Measurements from ENCODE around the gene CAPZA3.
A peak's percentile ranks its signal among the peaks of the same experiment; 100 is the strongest.
"Not testable (repeated sequence)": the region's sequence is repeated elsewhere in the genome, so short reads cannot be mapped to it uniquely, and the experiment has no call there.

Gene CAPZA3

DNA sequence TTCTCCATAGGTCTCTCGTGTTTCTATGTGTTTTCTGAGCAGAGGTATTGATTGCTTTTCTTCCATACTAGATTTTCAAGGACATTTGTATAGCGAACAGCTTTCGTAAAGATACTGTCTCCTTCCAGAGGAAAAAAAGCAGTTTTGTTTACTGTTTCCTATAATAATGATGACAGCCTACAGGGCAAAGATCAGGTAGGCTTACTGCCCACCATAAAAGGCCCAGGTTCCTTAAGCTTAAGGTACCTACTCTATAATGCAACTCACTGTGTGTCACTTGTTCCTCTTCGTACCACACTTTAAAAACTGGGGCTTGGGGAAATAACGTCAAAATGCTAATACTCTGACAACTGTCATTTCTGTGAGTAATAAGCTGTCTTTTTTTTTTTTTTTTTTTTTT lies 6.8 kb upstream of the CAPZA3 start:
- H3K27me3 Mint-ChIP-seq = no peaks in the 10 kb centered on the region
- no peaks in the 10 kb centered on the region for H3K4me1 Mint-ChIP-seq
- ATAC-seq (replicated peaks) (no peak), DNase-seq (no peak)
- no peak overlapping the region for H3K4me3 Mint-ChIP-seq
- no peaks in the 10 kb centered on the region for H3K36me3 Mint-ChIP-seq
- H3K27ac Mint-ChIP-seq = no peak overlapping the region
- peaks cover 7 to 9% of the 10 kb centered on the region in 2 donors for H3K9me3 Mint-ChIP-seq

DNA sequence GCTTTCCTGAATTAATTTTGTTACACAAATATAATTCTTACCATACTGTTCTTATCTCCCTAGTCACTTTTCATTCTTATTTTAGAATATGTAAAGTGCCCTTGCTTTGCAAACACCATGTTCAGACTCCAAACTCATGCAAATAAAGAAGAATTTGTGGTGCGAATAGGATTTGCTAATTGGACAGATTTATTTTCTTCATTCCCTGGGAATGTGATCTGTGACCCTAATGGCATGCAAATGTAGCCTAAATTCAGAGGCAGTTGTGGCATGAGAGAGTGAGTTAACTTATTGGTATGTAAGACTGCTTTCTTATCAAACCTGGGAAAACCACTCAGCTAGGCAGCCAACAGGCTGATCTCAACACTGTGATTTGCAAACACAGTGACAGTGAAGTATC lies 10.0 kb downstream of the CAPZA3 start:
- no peaks in the 10 kb centered on the region for H3K4me1 Mint-ChIP-seq

DNA sequence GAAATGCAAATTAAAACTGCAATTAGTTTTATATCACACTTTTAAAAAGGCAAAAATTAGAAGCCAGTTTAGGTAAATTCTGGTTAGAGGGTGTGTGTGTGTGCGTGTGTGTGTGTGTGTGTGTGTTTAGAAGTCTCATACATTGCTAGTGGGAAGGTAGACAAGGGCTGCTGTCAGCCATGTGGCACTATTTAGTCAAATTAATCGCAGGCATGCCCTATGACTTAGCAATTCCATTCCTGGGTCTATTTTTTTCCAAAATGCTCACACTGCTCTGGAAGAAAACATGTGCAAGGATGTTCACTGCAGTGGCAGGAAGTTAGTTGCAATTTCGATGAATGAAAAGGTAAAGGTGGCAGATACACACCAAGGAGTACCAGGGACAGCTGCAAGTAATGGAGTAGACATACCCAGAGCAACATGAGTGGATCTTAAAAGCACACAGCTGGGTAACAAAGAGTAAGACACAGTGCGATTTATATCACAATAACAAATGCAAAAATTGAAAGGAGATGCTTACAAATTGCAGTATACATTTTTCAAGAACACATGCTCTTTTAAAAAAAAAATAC lies 11.6 kb downstream of the CAPZA3 start:
- Mint-ChIP-seq H3K36me3 (no peaks in the 10 kb centered on the region), H3K27ac (no peak overlapping the region), H3K27me3 (no peaks in the 10 kb centered on the region), H3K9me3 (peaks cover 4 to 5% of the 10 kb centered on the region in 2 donors), H3K4me1 (no peaks in the 10 kb centered on the region), H3K4me3 (no peak overlapping the region)
- ATAC-seq (replicated peaks) (no peak), DNase-seq (no peak)

More for the DNA sequence above, 10.0 kb downstream of the CAPZA3 start:
- H3K9me3 Mint-ChIP-seq = peaks cover 4 to 5% of the 10 kb centered on the region in 2 donors
- DNase-seq = no peak
- H3K4me3 Mint-ChIP-seq = no peak overlapping the region
- ATAC-seq (replicated peaks) = no peak
- no peak overlapping the region for H3K27ac Mint-ChIP-seq
- no peaks in the 10 kb centered on the region for H3K27me3 Mint-ChIP-seq
- no peaks in the 10 kb centered on the region for H3K36me3 Mint-ChIP-seq

DNA sequence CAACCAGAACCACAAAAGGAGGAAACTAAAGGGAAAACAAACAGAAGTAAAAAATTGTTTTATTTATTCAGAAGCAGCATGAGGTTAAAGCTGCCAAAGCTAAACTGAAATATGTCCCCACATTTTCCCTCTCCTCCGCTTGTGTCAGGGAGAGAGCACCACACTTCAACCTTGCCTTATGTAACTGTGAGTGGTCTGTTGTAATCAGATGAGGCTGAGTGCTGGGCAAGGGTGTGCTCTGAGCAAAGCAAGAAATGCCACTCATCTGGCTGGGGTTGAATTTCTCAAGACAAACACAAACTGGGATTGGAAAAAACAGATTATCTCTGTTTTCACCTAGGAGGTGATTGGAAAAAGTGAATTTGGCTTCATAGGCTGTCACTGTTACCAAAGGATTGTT lies 12.2 kb downstream of the CAPZA3 start:
- no peaks in the 10 kb centered on the region for H3K27me3 Mint-ChIP-seq
- ATAC-seq (replicated peaks) (no peak), DNase-seq (no peak)
- no peak overlapping the region for H3K27ac Mint-ChIP-seq
- no peak overlapping the region for H3K4me3 Mint-ChIP-seq
- H3K9me3 Mint-ChIP-seq = peaks cover 4 to 5% of the 10 kb centered on the region in 2 donors
- no peaks in the 10 kb centered on the region for H3K36me3 Mint-ChIP-seq
- H3K4me1 Mint-ChIP-seq = no peaks in the 10 kb centered on the region

DNA sequence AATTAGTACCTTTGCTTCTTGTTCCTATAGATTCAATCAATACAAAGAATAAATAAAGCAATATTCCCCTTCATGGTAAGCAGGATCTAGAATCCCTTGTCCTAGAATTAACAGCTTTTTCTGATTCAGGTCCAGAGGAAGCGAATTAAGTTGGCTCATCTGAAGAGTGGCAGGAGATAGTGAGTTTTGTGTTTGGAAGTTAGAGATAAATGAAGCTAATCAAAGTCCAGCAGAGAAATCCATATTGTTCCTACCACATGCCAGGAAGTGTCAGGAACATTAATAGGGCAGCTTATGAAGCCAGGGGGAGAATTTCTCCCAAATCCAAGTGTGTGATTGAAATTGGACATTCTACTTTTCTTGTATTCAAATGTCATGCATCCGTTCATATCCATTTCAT lies 13.9 kb downstream of the CAPZA3 start:
- no peak overlapping the region for H3K27ac Mint-ChIP-seq
- H3K4me1 Mint-ChIP-seq = no peaks in the 10 kb centered on the region
- peaks cover 3 to 4% of the 10 kb centered on the region in 2 donors for H3K9me3 Mint-ChIP-seq
- DNase-seq (no peak), ATAC-seq (replicated peaks) (no peak)
- H3K36me3 Mint-ChIP-seq = no peaks in the 10 kb centered on the region
- no peaks in the 10 kb centered on the region for H3K27me3 Mint-ChIP-seq
- H3K4me3 Mint-ChIP-seq = no peak overlapping the region

DNA sequence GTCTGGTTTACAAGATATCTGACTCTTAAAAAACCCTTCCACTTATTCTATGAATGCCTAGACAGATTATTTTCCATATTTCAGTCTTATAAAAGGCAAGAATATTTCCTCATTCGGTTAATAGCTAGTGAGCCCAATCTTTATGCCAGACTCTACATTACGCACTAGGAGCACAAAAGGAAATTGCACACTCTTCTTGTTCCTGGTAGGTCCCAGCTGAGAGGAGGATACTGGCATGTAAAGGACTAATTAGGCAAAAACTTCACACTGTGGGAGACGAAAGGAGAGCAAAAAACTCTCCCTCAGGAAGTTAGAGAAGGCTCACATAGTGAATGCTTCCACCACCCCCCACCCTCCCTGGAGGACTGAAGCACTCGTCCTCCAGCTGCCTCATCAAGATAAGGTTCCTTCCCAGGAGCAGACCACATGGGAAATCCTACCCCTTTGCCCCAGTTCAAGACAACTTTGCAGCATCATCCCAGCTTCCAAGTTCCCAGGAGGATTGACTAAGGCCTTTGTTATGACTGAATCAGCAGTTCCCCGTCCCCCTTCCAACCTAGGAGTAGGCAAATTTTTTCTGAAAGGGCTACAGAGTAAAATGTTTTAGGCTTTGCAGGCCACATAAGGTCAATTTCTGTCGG lies 14.5 kb downstream of the CAPZA3 start:
- H3K9me3 Mint-ChIP-seq = peaks cover 3 to 4% of the 10 kb centered on the region in 2 donors
- H3K27me3 Mint-ChIP-seq = no peaks in the 10 kb centered on the region
- ATAC-seq (replicated peaks) (no peak), DNase-seq (no peak)
- no peak overlapping the region for H3K27ac Mint-ChIP-seq
- no peaks in the 10 kb centered on the region for H3K4me1 Mint-ChIP-seq
- H3K36me3 Mint-ChIP-seq = no peaks in the 10 kb centered on the region
- H3K4me3 Mint-ChIP-seq = no peak overlapping the region

DNA sequence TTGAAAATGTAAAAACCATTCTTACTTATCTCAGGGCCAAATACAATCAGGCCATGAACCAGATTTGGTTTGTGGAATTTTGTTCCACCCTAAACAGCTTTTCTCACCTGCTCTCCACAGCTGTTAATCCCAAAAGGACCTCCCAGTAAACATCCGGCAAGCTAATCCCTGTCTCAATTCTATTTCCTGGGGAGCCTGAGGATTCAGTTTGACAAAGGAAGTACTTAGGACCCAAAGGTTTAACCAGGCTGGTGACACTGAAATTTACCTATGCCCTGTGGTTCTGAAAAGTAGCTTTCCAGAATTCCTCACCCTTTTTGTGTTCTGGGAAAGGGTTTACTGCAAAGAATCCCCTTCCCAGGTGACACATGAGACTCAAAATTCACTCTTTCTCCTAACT lies 15.0 kb downstream of the CAPZA3 start:
- H3K27ac Mint-ChIP-seq = no peak overlapping the region
- no peaks in the 10 kb centered on the region for H3K4me1 Mint-ChIP-seq
- H3K27me3 Mint-ChIP-seq = no peaks in the 10 kb centered on the region
- H3K9me3 Mint-ChIP-seq = peaks cover 3 to 4% of the 10 kb centered on the region in 2 donors
- DNase-seq = no peak
- no peak for ATAC-seq (replicated peaks)
- no peaks in the 10 kb centered on the region for H3K36me3 Mint-ChIP-seq
- H3K4me3 Mint-ChIP-seq = no peak overlapping the region

DNA sequence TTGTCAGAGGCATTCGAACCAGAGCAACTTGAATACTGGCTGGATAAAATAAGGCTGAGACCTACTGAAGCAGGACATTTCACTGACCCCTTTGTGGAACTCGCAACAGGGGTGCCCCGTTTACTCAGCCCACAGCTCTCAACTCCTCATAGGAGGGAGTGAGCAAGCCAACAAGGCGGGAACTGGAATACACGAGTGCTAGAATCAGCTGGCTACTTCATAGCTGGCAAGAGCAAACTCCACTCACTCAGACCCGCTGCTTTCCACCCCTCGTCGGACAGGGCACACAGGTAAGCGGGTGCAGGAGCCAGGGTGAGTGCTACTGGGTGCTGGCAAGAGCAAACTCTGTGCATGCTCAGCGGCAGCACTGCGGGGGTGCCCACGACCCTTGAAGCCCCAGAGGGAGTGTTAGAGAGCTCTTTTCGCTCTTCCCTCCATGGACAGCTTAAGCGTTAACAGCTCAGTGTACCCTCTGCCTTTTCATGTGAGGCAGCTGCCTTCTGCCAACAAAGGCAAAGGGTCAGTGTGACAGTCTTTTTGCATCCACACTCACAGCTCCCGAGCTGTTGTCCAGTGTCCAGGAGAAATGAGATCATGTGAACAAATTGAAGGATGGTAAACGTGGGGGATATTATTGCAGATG lies 15.7 kb downstream of the CAPZA3 start:
- Mint-ChIP-seq H3K9me3 (peaks cover 3 to 4% of the 10 kb centered on the region in 2 donors), H3K4me1 (no peaks in the 10 kb centered on the region), H3K4me3 (no peak overlapping the region), H3K27ac (no peak overlapping the region), H3K36me3 (no peaks in the 10 kb centered on the region), H3K27me3 (no peaks in the 10 kb centered on the region)
- peak in 1 of 2 donors; percentile 23 for ATAC-seq (replicated peaks)
- DNase-seq = no peak

DNA sequence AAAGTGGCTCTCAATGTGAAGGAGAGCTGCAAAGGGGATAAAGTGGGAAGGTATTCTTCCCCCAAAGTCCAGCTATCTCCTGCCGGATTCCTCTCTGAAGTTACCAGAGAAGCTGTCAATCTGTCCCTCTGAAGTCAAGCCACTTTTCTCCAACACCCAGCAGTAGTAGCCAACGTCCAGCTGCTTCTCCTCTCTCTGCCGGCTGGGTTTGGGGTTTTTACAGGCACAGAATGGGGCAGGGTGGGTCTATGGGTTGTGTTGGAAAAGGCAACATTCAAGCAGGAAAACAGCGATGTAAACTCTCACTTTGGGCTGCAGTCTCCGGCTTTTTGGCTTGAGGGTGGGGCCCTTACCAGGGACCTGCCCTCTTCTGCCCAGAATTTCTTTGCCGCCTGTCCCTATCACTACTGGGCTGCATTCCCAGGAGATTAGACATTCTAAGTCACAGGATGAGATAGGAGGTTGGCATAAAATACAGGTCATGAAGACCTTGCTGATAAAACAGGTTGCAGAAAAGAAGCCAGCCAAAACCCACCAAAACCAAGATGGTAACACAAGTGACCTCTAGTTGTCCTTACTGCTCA lies 16.3 kb downstream of the CAPZA3 start:
- H3K4me3 Mint-ChIP-seq = no peak overlapping the region
- H3K27ac Mint-ChIP-seq = no peak overlapping the region
- no peaks in the 10 kb centered on the region for H3K4me1 Mint-ChIP-seq
- H3K9me3 Mint-ChIP-seq = peaks cover 3 to 4% of the 10 kb centered on the region in 2 donors
- DNase-seq (no peak), ATAC-seq (replicated peaks) (no peak)
- no peaks in the 10 kb centered on the region for H3K36me3 Mint-ChIP-seq
- H3K27me3 Mint-ChIP-seq = no peaks in the 10 kb centered on the region

DNA sequence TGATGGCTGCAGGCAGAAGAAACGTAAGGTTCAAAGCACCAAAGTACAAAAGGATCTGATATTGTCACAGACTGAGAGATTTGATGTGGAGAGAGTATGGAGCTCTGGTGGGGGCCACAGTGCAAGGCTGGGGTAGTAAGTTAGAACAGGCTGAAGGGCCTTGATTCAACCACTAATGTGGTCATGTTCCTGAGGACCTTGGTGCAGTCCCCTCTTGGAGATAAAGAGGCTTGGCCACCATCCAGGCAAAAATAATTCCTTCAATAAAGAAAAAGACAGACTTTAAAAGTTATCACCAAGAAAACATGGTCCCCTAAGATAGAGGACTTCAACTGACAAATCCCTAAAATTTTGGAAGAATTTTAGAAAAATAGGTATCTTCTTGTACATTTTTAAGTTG lies 17.4 kb downstream of the CAPZA3 start:
- no peak overlapping the region for H3K27ac Mint-ChIP-seq
- no peaks in the 10 kb centered on the region for H3K36me3 Mint-ChIP-seq
- H3K9me3 Mint-ChIP-seq = peaks cover 3 to 4% of the 10 kb centered on the region in 2 donors
- no peaks in the 10 kb centered on the region for H3K27me3 Mint-ChIP-seq
- no peaks in the 10 kb centered on the region for H3K4me1 Mint-ChIP-seq
- ATAC-seq (replicated peaks) (no peak), DNase-seq (no peak)
- H3K4me3 Mint-ChIP-seq = no peak overlapping the region

DNA sequence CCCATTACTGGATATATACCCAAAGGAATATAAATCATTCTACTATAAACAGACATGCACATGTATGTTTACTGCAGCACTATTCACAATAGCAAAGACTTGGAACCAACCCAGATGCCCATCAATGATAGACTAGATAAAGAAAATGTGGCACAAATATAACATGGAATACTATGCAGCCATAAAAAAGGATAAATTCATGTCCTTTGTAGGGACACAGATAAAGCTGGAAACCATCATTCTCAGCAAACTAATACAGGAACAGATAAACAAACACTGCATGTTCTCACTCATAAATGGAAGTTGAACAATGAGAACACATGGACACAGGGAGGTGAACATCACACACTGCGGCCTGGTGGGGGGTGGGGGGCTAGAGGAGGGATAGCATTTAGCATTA lies 28.6 kb downstream of the CAPZA3 start:
- H3K36me3 Mint-ChIP-seq; DNase-seq; H3K4me1 Mint-ChIP-seq; H3K27me3 Mint-ChIP-seq; H3K27ac Mint-ChIP-seq; ATAC-seq (replicated peaks); H3K4me3 Mint-ChIP-seq: not testable (repeated sequence)
- peaks cover 5 to 14% of the 10 kb centered on the region in 2 donors for H3K9me3 Mint-ChIP-seq

DNA sequence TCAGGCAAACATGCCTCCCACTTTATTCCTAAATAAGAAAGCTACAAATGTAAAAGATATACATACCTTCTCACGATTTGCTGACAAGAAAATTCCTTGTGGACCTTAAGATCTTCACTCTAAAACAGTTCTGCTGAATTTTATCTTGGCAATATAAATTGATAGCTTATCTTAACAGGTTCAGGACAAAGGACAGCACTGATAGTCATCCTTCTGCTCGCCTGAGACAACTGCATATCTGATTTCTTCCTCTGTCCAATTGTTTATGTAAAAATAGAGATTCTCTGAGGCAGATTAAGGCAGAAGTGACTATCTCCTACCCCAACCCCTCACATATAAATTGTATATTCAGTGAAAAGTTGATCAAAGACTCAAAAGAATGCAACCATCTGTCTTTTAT lies 44.9 kb downstream of the CAPZA3 start:
- ATAC-seq (replicated peaks) (no peak), DNase-seq (no peak)
- H3K27ac Mint-ChIP-seq = no peak overlapping the region
- no peaks in the 10 kb centered on the region for H3K36me3 Mint-ChIP-seq
- peaks cover 12 to 18% of the 10 kb centered on the region in 2 donors for H3K9me3 Mint-ChIP-seq
- H3K4me1 Mint-ChIP-seq = no peaks in the 10 kb centered on the region
- no peaks in the 10 kb centered on the region for H3K27me3 Mint-ChIP-seq
- H3K4me3 Mint-ChIP-seq = no peak overlapping the region

DNA sequence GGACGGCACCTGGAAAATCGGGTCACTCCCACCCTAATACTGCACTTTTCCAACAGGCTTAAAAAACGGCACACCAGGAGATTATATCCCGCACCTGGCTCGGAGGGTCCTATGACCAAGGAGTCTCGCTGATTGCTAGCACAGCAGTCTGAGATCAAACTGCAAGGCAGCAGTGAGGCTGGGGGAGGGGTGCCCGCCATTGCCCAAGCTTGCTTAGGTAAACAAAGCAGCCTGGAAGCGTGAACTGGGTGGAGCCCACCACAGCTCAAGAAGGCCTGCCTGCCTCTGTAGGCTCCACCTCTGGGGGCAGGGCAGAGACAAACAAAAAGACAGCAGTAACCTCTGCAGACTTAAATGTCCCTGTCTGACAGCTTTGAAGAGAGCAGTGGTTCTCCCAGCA lies 47.5 kb downstream of the CAPZA3 start:
- peaks cover 11 to 12% of the 10 kb centered on the region in 2 donors for H3K9me3 Mint-ChIP-seq
- H3K27ac Mint-ChIP-seq, H3K4me3 Mint-ChIP-seq: not testable (repeated sequence)

More for the DNA sequence above, 47.5 kb downstream of the CAPZA3 start:
- H3K4me1 Mint-ChIP-seq; DNase-seq; ATAC-seq (replicated peaks); H3K27me3 Mint-ChIP-seq; H3K36me3 Mint-ChIP-seq: not testable (repeated sequence)

Measured in stimulated activated naive B cell treated with anti-CD40 and anti-IgM and Interleukin-4, amounts not matched to agents 10 μg/mL and 1 μg/mL and 100 μg/mL, for 72 hours (primary cell).